Esophagus (tissue), 2 donors: ENCODE data around the gene IFT172. TPM values are rescaled to one million over a fixed set of nuclear protein-coding genes. Genes with fewer than 3 reads are reported as not detected.
A peak's percentile ranks its signal among the peaks of the same experiment; 100 is the strongest.

Experiments used
- H3K27ac ChIP-seq, 2 donors: one replicate each; pipeline ENCODE4 v1.5.1; 2013; ENCODE audit warnings: low read depth in 2 of 2, mild to moderate bottlenecking in 2 of 2, inconsistent platforms in 1 of 2, low read length in 1 of 2, moderate library complexity in 1 of 2
- H3K27me3 ChIP-seq, 2 donors: one replicate each; pipeline ENCODE4 v1.6.1; 2013; ENCODE audit warnings: low read length in 2 of 2, control low read depth in 1 of 2, mild to moderate bottlenecking in 1 of 2; ENCODE audit not compliant: insufficient read depth in 2 of 2, control insufficient read depth in 1 of 2
- H3K36me3 ChIP-seq, 2 donors: one replicate each; pipeline ENCODE4 v1.6.1; 2013; ENCODE audit warnings: low read length in 1 of 2; ENCODE audit not compliant: control insufficient read depth in 2 of 2, insufficient read depth in 2 of 2
- H3K4me1 ChIP-seq, 2 donors: one replicate each; pipeline ENCODE4 v1.6.1; 2013; ENCODE audit warnings: low read length in 1 of 2; ENCODE audit not compliant: control insufficient read depth in 2 of 2, insufficient read depth in 2 of 2
- H3K4me3 ChIP-seq, 2 donors: one replicate each; pipeline ENCODE4 v1.5.1; 2013; ENCODE audit warnings: low read length in 2 of 2, mild to moderate bottlenecking in 2 of 2, low read depth in 1 of 2, moderate library complexity in 1 of 2
- H3K9me3 ChIP-seq, 2 donors: one replicate each; pipeline ENCODE4 v1.6.1; 2013; ENCODE audit warnings: mild to moderate bottlenecking in 2 of 2, low read depth in 1 of 2, low read length in 1 of 2, moderate library complexity in 1 of 2; ENCODE audit not compliant: control insufficient read depth in 2 of 2, insufficient read depth in 1 of 2
- WGBS, 2 donors: extraction: QIAGEN DNeasy Blood & Tissue Kit; methylation state at CpG; one replicate each; pipeline ENCODE4 v1.1.7; 2013; 5-methylcytosine and 5-hydroxymethylcytosine counted together
- polyA plus RNA-seq, 2 donors: library from polyadenylated mRNA; stranded (reverse); fragments of 200-250 nt; gene quantifications; one replicate each; pipeline ENCODE4 v1.2.3, GENCODE V29; 2013
- donor health status: healthy with polysubstance abuse.
- donor health status: Bipolar disorder and iron deficiency.

Gene IFT172
- polyA plus RNA-seq, 2 donors = 12.8 to 27.5 TPM

GRCh38 chr2:27518113-27518781, 28.7 kb upstream of the IFT172 start:
- Histone ChIP-seq H3K4me3 (no peak overlapping the region), H3K9me3 (no peaks in the 10 kb centered on the region), H3K4me1 (no peaks in the 10 kb centered on the region), H3K27ac (no peak overlapping the region), H3K27me3 (no peaks in the 10 kb centered on the region), H3K36me3 (no peaks in the 10 kb centered on the region)
- 63 to 77% methylated on average over 5 of the region's 5 CpGs for WGBS, 2 donors

GRCh38 chr2:27509326-27509725, 19.8 kb upstream of the IFT172 start:
- Histone ChIP-seq H3K27me3 (no peaks in the 10 kb centered on the region), H3K4me3 (no peak overlapping the region), H3K4me1 (no peaks in the 10 kb centered on the region), H3K27ac (no peak overlapping the region), H3K9me3 (no peaks in the 10 kb centered on the region), H3K36me3 (no peaks in the 10 kb centered on the region)
- WGBS, 2 donors = 44 to 58% methylated on average over 6 of the region's 6 CpGs

GRCh38 chr2:27507293-27507692, 17.8 kb upstream of the IFT172 start:
- Histone ChIP-seq H3K36me3 (no peaks in the 10 kb centered on the region), H3K9me3 (no peaks in the 10 kb centered on the region), H3K27ac (no peak overlapping the region), H3K27me3 (no peaks in the 10 kb centered on the region), H3K4me3 (no peak overlapping the region), H3K4me1 (no peaks in the 10 kb centered on the region)
- 66 to 72% methylated on average over 4 of the region's 4 CpGs for WGBS, 2 donors

GRCh38 chr2:27506587-27506986, 17.0 kb upstream of the IFT172 start:
- WGBS, 2 donors = 84 to 86% methylated on average over 6 of the region's 6 CpGs
- no peaks in the 10 kb centered on the region for H3K36me3 ChIP-seq
- no peaks in the 10 kb centered on the region for H3K4me1 ChIP-seq
- H3K27me3 ChIP-seq = no peaks in the 10 kb centered on the region
- H3K27ac ChIP-seq = no peak overlapping the region
- H3K4me3 ChIP-seq = no peak overlapping the region
- no peaks in the 10 kb centered on the region for H3K9me3 ChIP-seq

- 71 to 85% methylated on average over 4 of the region's 4 CpGs for WGBS, 2 donors
- Histone ChIP-seq H3K27me3 (no peaks in the 10 kb centered on the region), H3K4me3 (no peak overlapping the region), H3K4me1 (peaks cover 0 to 4% of the 10 kb centered on the region in 2 donors), H3K9me3 (no peaks in the 10 kb centered on the region), H3K36me3 (no peaks in the 10 kb centered on the region), H3K27ac (no peak overlapping the region)
These were observed 12.6 kb upstream of the IFT172 start for GRCh38 chr2:27502142-27502541.

- H3K4me3 ChIP-seq = no peak overlapping the region
These were observed 11.5 kb upstream of the IFT172 start for GRCh38 chr2:27501042-27501441.

GRCh38 chr2:27498975-27499374, 9.4 kb upstream of the IFT172 start:
- Histone ChIP-seq H3K36me3 (no peaks in the 10 kb centered on the region), H3K9me3 (no peaks in the 10 kb centered on the region), H3K27me3 (no peaks in the 10 kb centered on the region), H3K4me1 (peaks cover 5 to 14% of the 10 kb centered on the region in 2 donors), H3K4me3 (no peak overlapping the region), H3K27ac (no peak overlapping the region)
- WGBS, 2 donors = 79 to 89% methylated on average over 3 of the region's 3 CpGs

More at GRCh38 chr2:27501042-27501441, 11.5 kb upstream of the IFT172 start:
- no peak overlapping the region for H3K27ac ChIP-seq
- H3K27me3 ChIP-seq = no peaks in the 10 kb centered on the region
- peaks cover 0 to 10% of the 10 kb centered on the region in 2 donors for H3K4me1 ChIP-seq
- no peaks in the 10 kb centered on the region for H3K9me3 ChIP-seq
- no peaks in the 10 kb centered on the region for H3K36me3 ChIP-seq

GRCh38 chr2:27497288-27497627, 7.7 kb upstream of the IFT172 start:
- H3K4me3 ChIP-seq = no peak overlapping the region
- WGBS, 2 donors = 78 to 79% methylated on average over 4 of the region's 4 CpGs
- H3K27ac ChIP-seq = peak overlapping the region; percentile 26 to 84
- peaks cover 5 to 14% of the 10 kb centered on the region in 2 donors for H3K4me1 ChIP-seq
- H3K27me3 ChIP-seq = no peaks in the 10 kb centered on the region
- H3K36me3 ChIP-seq = peaks cover 0 to 3% of the 10 kb centered on the region in 2 donors
- no peaks in the 10 kb centered on the region for H3K9me3 ChIP-seq

- 67 to 77% methylated on average over 12 of the region's 12 CpGs for WGBS, 2 donors
- Histone ChIP-seq H3K27ac (peak within 1 kb of the TSS; percentile 26 to 84), H3K4me3 (no peak within 1 kb of the TSS), H3K9me3 (no peaks in the 10 kb centered on the region), H3K4me1 (peaks cover 5 to 14% of the 10 kb centered on the region in 2 donors), H3K36me3 (peaks cover 0 to 3% of the 10 kb centered on the region in 2 donors), H3K27me3 (no peaks in the 10 kb centered on the region)
These were observed 7.1 kb upstream of the IFT172 start, which contains the start of gene GCKR for GRCh38 chr2:27496357-27497287. Gene GCKR (plus strand): TSS chr2:27496839. CDS start chr2:27496905, 66 bp downstream.
